GM19035 (cell line): ENCODE data around the gene LEUTX.
"Not testable (repeated sequence)": the region's sequence is repeated elsewhere in the genome, so short reads cannot be mapped to it uniquely, and the experiment has no call there.

ENCODE experiments used
- ATAC-seq: cut with Tn5 transposase; IDR thresholded peaks from one replicate; pipeline ENCODE4 v1.9.1; 2021; ENCODE audit not compliant: unreplicated experiment

Gene LEUTX

GRCh38 chr19:39778763-39779162, at the start of gene LEUTX:
TSS of gene LEUTX (plus strand) at chr19:39778854. CDS start at chr19:39778921, 67 bp downstream.
- ATAC-seq: no peak

GRCh38 chr19:39729594-39729993, 49.1 kb upstream of the LEUTX start:
- ATAC-seq: no peak

- ATAC-seq: no peak
Measured at GRCh38 chr19:39731685-39732084, 47.0 kb upstream of the LEUTX start.

- no peak for ATAC-seq
Measured at GRCh38 chr19:39733841-39734240, 44.8 kb upstream of the LEUTX start.

GRCh38 chr19:39735688-39736087, 43.0 kb upstream of the LEUTX start:
- ATAC-seq: no peak

GRCh38 chr19:39736088-39736487, 42.6 kb upstream of the LEUTX start:
- ATAC-seq: no peak

GRCh38 chr19:39737351-39737750, 41.3 kb upstream of the LEUTX start:
- no peak for ATAC-seq

- ATAC-seq: no peak
Measured at GRCh38 chr19:39737891-39738290, 40.8 kb upstream of the LEUTX start, which contains the start of gene CLC. TSS of gene CLC (minus strand) at chr19:39738029. CDS start at chr19:39737952, 77 bp downstream.

- no peak for ATAC-seq
Measured at GRCh38 chr19:39738814-39739213, 39.8 kb upstream of the LEUTX start.

- ATAC-seq: no peak
Measured at GRCh38 chr19:39740395-39740794, 38.3 kb upstream of the LEUTX start.

GRCh38 chr19:39745643-39746042, 33.0 kb upstream of the LEUTX start:
- no peak for ATAC-seq

- ATAC-seq: no peak
Measured at GRCh38 chr19:39746836-39747529, 31.7 kb upstream of the LEUTX start.

- no peak for ATAC-seq
Measured at GRCh38 chr19:39749981-39750380, 28.7 kb upstream of the LEUTX start.

GRCh38 chr19:39752390-39752789, 26.3 kb upstream of the LEUTX start:
- ATAC-seq: no peak

GRCh38 chr19:39752795-39753194, 25.9 kb upstream of the LEUTX start:
- no peak for ATAC-seq

GRCh38 chr19:39754544-39754943, 24.1 kb upstream of the LEUTX start:
- no peak for ATAC-seq

GRCh38 chr19:39754971-39755370, 23.7 kb upstream of the LEUTX start:
- no peak for ATAC-seq

GRCh38 chr19:39759457-39760184, 19.0 kb upstream of the LEUTX start:
- ATAC-seq: no peak

GRCh38 chr19:39761851-39762250, 16.8 kb upstream of the LEUTX start:
- ATAC-seq: not testable (repeated sequence)

- ATAC-seq: no peak
Measured at GRCh38 chr19:39765091-39766076, 13.3 kb upstream of the LEUTX start.

- ATAC-seq: no peak
Measured at GRCh38 chr19:39768334-39768733, 10.3 kb upstream of the LEUTX start.
